OCI-LY3 (cell line): ENCODE results near the gene CUTC.

Source experiments
- CTCF ChIP-seq: fragments of 200-600, 300-600 bp; sonication (generic); IDR thresholded peaks from 2 replicates; pipeline ENCODE4 v1.5.1; 2014; ENCODE audit warnings: antibody characterized with exemption, low read length, low read depth
- EZH2phosphoT487 ChIP-seq: fragments of 200-600 bp; shearing (Covaris generic); IDR thresholded peaks from 2 replicates; pipeline ENCODE4 v1.6.1; 2018; ENCODE audit warnings: antibody characterized with exemption, mixed run types, low read depth

- TF ChIP-seq CTCF (no peak), EZH2phosphoT487 (no peak)
Measured at GRCh38 chr10:99796928-99797327, 64.9 kb downstream of the CUTC start.
